HG02973 (cell line): ENCODE measurements around the gene CRIP2.

Experiments
- ATAC-seq: cut with Tn5 transposase; IDR thresholded peaks from one replicate; pipeline ENCODE4 v1.9.1; 2021; ENCODE audit warnings: moderate library complexity; ENCODE audit not compliant: unreplicated experiment

The CRIP2 gene

GRCh38 chr14:105460116-105460515, 14.5 kb upstream of the CRIP2 start:
- no peak for ATAC-seq

GRCh38 chr14:105460616-105461015, 14.0 kb upstream of the CRIP2 start:
- ATAC-seq: no peak

- ATAC-seq: no peak
Measured at GRCh38 chr14:105461903-105462302, 12.7 kb upstream of the CRIP2 start.

- ATAC-seq: no peak
Measured at GRCh38 chr14:105464501-105464900, 10.1 kb upstream of the CRIP2 start.

GRCh38 chr14:105465209-105466031, 9.2 kb upstream of the CRIP2 start:
- ATAC-seq: no peak

DNA sequence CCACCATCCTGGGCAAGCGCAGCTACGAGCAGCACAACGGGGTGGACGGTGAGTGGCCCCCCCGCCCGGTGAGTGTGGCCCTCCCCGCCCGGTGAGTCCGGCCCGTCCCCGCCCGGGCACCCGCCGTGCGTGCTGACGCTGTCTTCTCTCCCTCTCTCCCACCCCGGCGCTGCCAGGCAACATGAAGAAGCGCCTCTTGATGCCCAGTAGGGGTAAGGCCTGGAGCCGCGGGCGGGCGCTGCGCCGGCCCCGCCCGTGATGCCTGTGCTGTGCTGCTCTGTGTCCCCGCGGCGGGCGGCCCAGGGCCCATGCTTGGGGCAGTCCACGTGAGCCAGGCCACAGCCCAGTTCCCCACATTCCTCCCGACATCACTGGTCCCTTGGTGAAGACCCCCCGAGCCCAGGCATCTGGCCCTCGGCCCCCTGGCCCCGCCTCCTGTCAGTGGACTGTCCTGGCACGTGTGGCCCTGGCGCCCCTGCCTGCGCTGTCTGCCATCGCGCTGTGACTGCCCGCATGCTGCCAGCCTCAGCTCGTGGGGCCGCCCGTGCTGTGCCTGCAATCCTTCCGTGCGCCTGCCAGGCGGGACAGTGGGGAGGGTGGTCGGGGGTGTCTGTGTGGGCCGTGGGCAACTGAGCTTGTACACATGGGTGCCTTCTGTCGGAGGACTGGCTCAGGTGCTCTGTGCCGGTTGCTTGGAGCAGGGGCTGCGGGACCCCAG, 7.9 kb upstream of the CRIP2 start:
- ATAC-seq: no peak

- ATAC-seq: no peak
Measured at GRCh38 chr14:105467249-105467941, 7.2 kb upstream of the CRIP2 start.

DNA sequence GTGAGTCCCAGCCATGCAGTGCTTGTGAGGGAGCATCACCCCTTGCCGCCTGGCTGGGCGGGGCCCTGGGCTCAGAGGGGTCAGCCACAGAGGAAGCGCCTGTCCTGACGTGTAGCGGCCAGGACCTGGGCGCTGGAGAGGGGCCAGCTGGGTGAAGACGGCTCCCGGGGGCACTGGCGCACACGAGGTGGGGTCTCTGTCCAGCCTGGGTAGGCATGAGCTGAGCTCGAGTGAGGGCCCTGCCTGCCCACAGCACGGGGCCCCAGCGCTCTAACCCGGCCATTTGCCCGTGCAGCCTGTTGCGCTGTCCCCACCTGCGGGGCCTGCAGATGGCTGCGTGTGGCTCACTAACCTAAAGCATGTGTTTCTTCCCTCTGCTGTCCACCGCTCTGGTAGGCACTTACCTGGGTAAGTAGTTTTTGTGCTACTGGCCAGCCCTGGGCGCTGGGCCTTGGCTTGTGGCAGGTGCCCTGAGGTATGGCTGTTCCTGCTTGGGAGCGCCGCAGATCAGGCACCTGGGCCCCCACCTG, 6.6 kb upstream of the CRIP2 start:
- ATAC-seq: no peak

GRCh38 chr14:105468621-105469241, 5.9 kb upstream of the CRIP2 start:
- ATAC-seq: no peak

DNA sequence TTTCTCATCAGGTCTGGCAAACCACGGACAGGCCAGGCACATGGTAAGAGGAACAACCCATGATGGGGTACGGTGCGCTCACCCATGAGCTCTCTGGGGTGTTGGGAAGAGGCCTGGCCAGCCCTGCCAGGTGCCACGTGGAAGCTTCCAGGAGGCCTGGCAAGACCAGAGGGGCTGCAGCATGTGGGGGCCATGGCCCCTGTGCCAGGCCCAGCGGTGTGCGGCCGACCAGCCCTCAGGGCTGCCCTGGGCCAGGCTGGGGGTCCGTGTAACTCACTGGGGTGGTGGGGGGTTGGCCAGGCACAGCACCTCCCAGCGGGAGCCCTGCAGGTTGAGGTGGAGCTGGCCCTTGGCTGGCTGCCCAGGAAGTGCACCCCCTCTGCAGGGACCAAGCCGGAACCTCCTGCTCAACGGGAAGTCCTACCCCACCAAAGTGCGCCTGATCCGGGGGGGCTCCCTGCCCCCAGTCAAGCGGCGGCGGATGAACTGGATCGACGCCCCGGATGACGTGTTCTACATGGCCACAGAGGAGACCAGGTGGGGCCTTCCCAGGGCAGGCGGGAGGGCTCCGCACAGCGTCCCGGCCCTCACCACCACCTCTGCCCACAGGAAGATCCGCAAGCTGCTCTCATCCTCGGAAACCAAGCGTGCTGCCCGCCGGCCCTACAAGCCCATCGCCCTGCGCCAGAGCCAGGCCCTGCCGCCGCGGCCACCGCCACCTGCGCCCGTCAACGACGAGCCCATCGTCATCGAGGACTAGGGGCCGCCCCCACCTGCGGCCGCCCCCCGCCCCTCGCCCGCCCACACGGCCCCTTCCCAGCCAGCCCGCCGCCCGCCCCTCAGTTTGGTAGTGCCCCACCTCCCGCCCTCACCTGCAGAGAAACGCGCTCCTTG, 4.9 kb upstream of the CRIP2 start:
- no peak for ATAC-seq

DNA sequence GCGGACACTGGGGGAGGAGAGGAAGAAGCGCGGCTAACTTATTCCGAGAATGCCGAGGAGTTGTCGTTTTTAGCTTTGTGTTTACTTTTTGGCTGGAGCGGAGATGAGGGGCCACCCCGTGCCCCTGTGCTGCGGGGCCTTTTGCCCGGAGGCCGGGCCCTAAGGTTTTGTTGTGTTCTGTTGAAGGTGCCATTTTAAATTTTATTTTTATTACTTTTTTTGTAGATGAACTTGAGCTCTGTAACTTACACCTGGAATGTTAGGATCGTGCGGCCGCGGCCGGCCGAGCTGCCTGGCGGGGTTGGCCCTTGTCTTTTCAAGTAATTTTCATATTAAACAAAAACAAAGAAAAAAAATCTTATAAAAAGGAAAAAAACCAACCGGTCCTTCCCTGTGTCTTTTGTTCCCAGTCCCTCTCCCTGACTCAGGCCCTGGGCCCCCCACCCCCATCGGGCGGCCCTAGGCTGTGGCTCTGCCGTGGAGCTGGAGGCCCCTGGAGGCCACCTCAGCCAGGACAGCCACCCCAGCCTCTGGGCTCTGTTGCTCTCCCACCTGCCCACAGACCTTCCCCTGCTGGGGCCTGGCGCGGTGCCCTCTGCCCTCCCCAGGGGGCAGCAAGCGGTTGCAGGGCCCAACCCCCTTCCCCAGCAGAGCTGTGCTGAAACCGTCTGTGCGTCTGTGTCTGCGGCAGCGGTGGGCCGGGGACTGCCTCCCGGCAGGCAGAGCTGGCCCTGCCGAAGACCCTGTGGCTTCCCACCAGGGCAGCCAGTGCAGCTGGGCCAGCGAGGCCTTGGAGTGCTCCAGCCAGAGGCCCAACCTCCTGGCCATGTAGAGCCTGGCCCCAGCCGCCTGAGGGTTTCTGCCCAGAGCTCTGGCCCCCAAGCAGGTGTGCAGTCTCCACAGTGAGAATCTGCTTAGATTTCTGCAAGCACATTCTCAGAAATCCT, 4.0 kb upstream of the CRIP2 start:
- no peak for ATAC-seq

- no peak for ATAC-seq
Measured at GRCh38 chr14:105471297-105471821, 3.3 kb upstream of the CRIP2 start.

- no peak for ATAC-seq
Measured at GRCh38 chr14:105471823-105472485, 2.7 kb upstream of the CRIP2 start.

DNA sequence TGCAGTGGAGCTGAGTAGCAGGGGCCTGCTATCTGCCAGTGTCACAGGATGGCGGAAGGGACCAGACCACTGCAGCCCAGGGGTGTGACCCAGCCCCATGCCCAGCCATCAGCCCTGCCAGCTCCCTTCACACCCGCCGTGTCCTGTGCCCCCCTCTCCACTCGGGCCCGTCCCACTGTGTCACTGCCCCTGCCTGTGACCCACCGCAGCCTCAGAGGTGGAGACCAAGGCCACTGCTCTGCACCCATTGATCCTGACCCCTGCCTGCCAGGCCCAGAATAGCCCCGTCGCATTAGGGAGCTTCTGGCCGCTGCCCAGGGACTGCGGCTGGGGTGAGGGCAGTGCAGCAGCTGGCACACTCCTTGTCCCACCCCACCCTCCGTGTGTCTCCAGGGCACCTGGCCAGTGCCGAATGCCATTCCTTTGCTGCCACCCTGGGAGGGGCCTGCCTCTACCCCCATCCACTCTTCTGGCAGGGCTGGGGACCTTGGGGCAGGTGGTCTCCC, 2.1 kb upstream of the CRIP2 start:
- ATAC-seq: no peak

- no peak for ATAC-seq
Measured at GRCh38 chr14:105473033-105473676, 1.5 kb upstream of the CRIP2 start.

- no peak for ATAC-seq
Measured at GRCh38 chr14:105473677-105474482, 741 bp upstream of the CRIP2 start.
